BJ (cell line): ENCODE measurements around the gene SPR. TPM values are rescaled to one million over a fixed set of nuclear protein-coding genes. Genes with fewer than 3 reads are reported as not detected.

ENCODE experiments used
- CTCF ChIA-PET: fragments of 350-600 bp; formaldehyde crosslinking; extraction: SDS; loops from one replicate; lab custom pipeline; 2021; ENCODE audit warnings: antibody characterized with exemption, inconsistent platforms; lab: Yijun Ruan, JAX
- POLR2A ChIA-PET: fragments of 300-600 bp; sonication (Branson Sonifier 250); formaldehyde crosslinking; extraction: SDS; loops from one replicate; lab custom pipeline; 2021; ENCODE audit warnings: antibody characterized with exemption; lab: Charles Lee
- DNase-seq: peaks from one replicate; pipeline ENCODE4 v3.0.0-alpha.2; 2011; ENCODE audit warnings: low read depth
- H3K27me3 ChIP-seq: 2 replicates; pipeline ENCODE4 v1.6.0; 2011; ENCODE audit warnings: low read length; ENCODE audit not compliant: control insufficient read depth, insufficient read depth
- H3K36me3 ChIP-seq: 2 replicates; pipeline ENCODE4 v1.5.1; 2011; ENCODE audit warnings: low read length; ENCODE audit not compliant: control insufficient read depth, insufficient read depth
- H3K4me3 ChIP-seq: 2 replicates; pipeline ENCODE4 v1.5.1; 2011; ENCODE audit warnings: low read depth, mild to moderate bottlenecking, control low read depth, low read length
- polyA plus RNA-seq: library from polyadenylated mRNA; depleted of rRNA; stranded (reverse); fragments of >200 nt; gene quantifications from 2 replicates; pipeline ENCODE4 v1.2.3, GENCODE V29; 2011
- TF ChIP-seq, protein P1 (sequence below): IDR thresholded peaks from 2 replicates; pipeline ENCODE4 v1.5.1; 2011; ENCODE audit warnings: low read depth, mild to moderate bottlenecking, control low read depth, inconsistent platforms, low read length, moderate library complexity; ENCODE audit not compliant: insufficient read depth

Gene SPR
- polyA plus RNA-seq, 1 experiment: 22.9 TPM

DNA sequence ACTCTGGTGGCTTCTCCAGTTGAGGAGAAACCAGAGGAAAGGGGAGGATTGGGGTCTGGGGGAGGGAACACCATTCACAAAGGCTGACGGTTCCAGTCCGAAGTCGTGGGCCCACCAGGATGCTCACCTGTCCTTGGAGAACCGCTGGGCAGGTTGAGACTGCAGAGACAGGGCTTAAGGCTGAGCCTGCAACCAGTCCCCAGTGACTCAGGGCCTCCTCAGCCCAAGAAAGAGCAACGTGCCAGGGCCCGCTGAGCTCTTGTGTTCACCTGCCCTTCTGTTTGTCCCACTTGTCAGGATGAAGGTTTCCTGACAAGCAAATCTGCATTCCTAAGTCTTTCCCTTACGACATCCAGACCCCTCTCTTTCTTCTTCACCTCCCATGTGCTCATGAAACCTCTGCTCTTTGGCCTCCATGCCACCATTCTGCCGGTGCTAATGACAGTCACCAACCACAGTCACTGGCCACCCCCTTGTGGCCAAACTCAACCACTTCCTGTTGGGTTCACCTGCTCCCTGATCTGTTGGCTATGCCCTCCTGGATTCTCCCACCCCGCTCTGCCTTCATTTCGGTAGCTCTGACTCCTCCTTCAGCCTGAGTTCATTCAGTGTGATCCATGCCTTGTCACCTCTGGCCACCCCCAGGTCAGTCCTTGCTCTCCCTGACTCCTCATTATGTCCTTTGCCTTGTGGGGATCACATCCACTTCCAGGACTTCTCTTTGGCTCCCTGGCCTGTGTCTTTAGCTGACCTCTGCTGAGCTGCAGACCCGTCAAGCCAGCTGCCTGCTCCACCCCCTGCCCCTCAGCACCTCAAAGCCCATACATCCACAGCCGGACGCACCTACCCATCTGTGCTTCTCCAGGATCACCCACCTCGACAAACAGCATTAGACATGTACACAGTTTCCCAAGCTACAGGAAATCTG lies 47.7 kb downstream of the SPR start:
- ChIA-PET CTCF (interaction anchor here (0.9 to 1.6 kb wide), 4 partner anchors 10 to 228 kb away, joined by 3 to 6 read pairs (median 4); partner anchors contain the start of gene SPR), POLR2A (no interaction called here)
- Histone ChIP-seq H3K4me3 (no peak overlapping the region), H3K27me3 (peaks cover 20% of the 10 kb centered on the region), H3K36me3 (no peaks in the 10 kb centered on the region)
- TF ChIP-seq, protein P1, sequence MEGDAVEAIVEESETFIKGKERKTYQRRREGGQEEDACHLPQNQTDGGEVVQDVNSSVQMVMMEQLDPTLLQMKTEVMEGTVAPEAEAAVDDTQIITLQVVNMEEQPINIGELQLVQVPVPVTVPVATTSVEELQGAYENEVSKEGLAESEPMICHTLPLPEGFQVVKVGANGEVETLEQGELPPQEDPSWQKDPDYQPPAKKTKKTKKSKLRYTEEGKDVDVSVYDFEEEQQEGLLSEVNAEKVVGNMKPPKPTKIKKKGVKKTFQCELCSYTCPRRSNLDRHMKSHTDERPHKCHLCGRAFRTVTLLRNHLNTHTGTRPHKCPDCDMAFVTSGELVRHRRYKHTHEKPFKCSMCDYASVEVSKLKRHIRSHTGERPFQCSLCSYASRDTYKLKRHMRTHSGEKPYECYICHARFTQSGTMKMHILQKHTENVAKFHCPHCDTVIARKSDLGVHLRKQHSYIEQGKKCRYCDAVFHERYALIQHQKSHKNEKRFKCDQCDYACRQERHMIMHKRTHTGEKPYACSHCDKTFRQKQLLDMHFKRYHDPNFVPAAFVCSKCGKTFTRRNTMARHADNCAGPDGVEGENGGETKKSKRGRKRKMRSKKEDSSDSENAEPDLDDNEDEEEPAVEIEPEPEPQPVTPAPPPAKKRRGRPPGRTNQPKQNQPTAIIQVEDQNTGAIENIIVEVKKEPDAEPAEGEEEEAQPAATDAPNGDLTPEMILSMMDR: 0 out of 2 replicates have a peak, but pooled peaks have one; percentile 11
- DNase-seq: no peak

DNA sequence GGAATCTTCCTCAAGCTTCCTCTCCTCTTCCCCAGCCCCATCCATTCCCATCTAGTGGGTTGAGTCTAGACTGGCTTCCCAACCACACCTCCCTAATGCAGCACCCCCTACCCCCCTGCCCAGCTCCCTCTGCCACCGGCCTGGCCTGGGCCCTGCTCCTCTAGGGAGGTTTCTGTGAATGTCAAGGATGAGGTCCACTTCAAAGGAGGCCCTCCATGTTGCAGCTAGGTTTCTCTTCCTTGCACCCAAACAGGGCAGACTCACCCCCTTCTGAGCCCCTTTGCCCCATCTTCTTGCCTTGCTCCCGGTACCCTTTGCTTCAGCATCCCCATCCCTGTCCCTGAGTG lies 48.4 kb downstream of the SPR start:
- TF ChIP-seq, protein P1: no peak
- CTCF ChIA-PET: interaction anchor here (1.4 to 1.6 kb wide), 2 partner anchors 9 to 48 kb away, joined by 4 to 6 read pairs; partner anchors contain the start of gene SPR
- DNase-seq: no peak
- POLR2A ChIA-PET: no interaction called here
- H3K27me3 ChIP-seq: peaks cover 16% of the 10 kb centered on the region
- no peaks in the 10 kb centered on the region for H3K36me3 ChIP-seq
- no peak overlapping the region for H3K4me3 ChIP-seq

DNA sequence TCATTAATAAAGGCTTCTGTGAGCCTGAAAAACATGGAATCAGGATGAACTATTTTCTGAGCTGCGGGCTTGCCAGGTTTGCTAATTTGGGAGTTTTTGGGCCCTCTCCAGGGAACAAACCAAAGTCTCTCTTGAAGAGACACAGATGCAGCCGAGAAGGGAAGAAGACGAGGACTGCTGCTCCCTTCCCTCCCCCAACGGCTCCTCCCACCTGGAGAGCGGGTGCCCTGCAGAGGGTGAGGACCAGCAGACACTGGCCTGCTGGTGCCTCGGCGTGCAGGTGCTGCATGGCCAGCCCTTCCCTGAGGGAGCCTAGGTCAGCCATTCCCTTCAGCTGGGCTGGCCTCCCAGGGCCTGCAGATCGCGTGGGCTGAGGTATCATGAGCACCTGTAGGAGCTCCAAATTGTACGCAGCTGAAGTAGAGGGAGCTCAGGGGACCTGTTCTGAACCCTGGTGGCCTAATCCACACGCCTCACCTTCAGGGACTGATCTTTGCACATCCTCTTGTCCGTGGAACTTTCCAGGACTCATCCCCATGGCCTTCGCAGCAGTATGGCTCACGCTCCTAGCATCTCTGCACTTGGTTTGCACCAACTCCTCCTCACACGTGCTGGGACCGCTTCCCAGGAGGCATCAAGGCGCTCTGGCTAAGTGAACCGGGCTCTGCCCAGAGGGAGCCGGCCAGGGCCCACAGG lies 49.6 kb downstream of the SPR start:
- CTCF ChIA-PET: interaction anchor here (1.0 to 2.1 kb wide), 3 partner anchors 9 to 241 kb away, joined by 3 to 7 read pairs (median 4); no protein-coding TSS in a partner anchor
- H3K36me3 ChIP-seq: no peaks in the 10 kb centered on the region
- H3K27me3 ChIP-seq: peaks cover 15% of the 10 kb centered on the region
- TF ChIP-seq, protein P1: no peak
- POLR2A ChIA-PET: no interaction called here
- no peak for DNase-seq
- no peak overlapping the region for H3K4me3 ChIP-seq

DNA sequence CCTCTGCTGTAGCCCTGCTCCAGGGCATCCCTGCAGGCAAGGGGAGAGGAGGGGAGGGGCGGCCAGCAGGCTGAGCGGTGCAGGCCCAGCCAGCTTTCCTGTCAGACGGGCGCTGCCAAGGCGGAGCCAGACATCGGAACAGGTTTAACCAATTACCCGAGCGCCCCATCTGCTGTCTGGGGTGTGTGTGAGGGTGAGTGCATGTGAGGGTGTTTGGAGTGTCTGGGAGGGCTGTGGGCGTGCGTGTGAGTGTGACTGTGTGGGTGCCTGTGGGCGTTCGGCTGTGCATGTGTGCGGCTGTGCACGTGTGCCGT lies 50.1 kb downstream of the SPR start:
- H3K27me3 ChIP-seq: peaks cover 12% of the 10 kb centered on the region
- ChIA-PET POLR2A (no interaction called here), CTCF (interaction anchor here (0.6 to 2.1 kb wide), 4 partner anchors 9 to 1592 kb away, joined by 3 to 7 read pairs (median 4); no protein-coding TSS in a partner anchor)
- no peak for DNase-seq
- TF ChIP-seq, protein P1: no peak
- H3K4me3 ChIP-seq: no peak overlapping the region
- H3K36me3 ChIP-seq: no peaks in the 10 kb centered on the region

DNA sequence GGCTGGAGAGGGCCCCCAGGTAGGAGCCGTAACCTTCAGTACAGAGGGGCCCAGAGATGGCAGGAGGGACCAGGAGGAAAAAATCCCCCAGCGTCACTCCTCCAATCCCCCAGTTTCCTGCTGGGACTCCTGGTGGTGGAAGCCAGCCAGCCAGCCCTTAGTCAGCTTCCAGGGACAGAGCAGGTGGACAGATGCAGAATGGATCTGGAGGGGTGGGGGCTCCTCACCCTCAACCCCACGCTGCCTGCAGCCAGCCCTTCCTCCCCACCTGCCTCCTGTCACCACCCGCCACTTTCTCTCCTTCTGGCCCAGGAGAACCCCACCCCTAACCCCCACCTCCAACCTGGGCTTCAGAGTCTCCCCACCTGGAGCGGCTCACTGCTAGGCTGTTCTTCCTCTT lies 51.2 kb downstream of the SPR start:
- Histone ChIP-seq H3K4me3 (no peak overlapping the region), H3K36me3 (no peaks in the 10 kb centered on the region), H3K27me3 (peaks cover 10% of the 10 kb centered on the region)
- TF ChIP-seq, protein P1: no peak
- no peak for DNase-seq
- ChIA-PET POLR2A (no interaction called here), CTCF (interaction anchor here (2.1 to 2.3 kb wide), 2 partner anchors 35 to 46 kb away, joined by 7 read pairs; no protein-coding TSS in a partner anchor)
